NOMO-1 treated with DMSO at 0.1 percent for 48 hours (cell line): ENCODE results near the gene PTN.

Experiments
- DNase-seq: peaks from one replicate; lab custom pipeline; 2025; ENCODE audit not compliant: unreplicated experiment; lab: John Stamatoyannopoulos, UW

PTN gene, protein sequence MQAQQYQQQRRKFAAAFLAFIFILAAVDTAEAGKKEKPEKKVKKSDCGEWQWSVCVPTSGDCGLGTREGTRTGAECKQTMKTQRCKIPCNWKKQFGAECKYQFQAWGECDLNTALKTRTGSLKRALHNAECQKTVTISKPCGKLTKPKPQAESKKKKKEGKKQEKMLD

GRCh38 chr7:137343281-137343841 is at the start of gene PTN:
Gene PTN, minus strand, starts transcription at chr7:137343733. Its CDS starts 88,760 bp downstream, at chr7:137254973.
- DNase-seq, result no peak

DNA sequence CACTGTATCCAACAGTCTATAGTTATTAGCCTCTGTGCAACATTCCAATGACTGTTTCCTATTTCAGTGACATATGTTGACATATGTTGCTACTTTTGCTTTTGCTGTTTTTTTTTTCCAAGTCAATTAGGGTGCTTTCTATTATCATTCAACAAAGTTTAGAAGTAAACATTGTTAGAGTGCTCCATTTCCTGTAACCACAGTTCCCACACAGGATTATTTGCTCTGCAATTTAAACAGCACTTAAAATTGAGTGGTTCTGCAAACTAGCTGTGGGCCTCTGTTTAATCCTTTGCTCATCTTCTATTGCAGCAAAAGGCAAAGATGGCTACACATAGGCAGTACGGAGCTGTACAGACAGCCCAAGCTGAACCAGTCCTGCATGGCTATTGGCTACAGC is 46.5 kb upstream of the PTN start:
- DNase-seq, result no peak

DNA sequence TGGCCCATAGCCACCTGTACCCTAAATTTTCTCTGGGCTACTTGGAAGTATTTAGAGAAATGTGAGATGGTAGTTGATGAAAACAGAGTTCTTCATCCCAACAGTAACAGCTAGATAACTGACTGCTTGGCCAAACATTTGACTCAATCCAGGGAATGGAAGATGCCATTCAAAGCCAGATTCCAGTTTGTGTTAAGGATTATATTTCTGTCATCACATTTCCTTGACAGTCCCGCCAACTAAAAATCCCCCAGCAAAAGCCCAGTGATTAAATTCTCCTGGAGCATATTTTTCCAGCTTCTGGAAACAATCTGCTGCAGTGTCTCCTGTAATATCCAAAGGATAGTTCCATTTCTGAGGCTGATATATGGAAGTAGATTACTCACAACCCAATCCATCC is 45.4 kb upstream of the PTN start:
- no peak for DNase-seq

DNA sequence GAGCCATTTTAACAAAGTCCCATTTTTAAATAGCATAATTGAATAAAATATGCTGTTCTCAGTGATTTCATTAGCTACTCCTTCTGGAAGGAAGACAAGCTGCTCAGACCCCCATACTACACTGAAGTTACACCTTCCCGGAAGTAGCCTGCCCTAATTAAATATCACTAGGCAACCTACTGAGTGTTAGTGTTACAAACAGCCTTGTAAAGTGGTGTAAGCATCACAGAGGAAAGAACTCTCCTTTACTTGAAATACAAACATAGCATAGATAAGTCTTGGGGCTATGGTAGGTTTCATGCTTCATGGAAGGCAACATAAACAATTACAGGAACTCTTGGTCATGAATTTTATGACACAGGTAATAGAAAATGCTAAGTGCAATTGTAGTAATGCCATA is 43.4 kb upstream of the PTN start:
- no peak for DNase-seq

DNA sequence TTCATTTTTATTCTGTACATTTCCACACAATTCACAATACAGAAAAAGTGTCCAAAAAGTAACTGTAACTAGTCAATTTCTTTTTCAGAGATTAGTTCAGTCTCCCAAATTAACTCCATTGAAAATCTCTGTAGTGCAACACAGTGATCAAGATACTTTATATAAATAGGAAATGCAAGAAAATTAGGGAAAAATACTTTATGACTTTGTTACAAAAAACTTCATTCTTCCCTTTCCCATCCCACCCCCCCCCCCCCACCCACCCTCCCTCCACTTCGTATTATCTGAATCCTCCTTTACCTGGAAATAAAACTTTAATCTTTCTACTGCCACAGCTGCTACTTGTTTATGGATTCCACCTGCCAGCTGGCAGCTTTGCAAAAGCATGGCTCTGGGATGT is 37.5 kb upstream of the PTN start:
- no peak for DNase-seq

DNA sequence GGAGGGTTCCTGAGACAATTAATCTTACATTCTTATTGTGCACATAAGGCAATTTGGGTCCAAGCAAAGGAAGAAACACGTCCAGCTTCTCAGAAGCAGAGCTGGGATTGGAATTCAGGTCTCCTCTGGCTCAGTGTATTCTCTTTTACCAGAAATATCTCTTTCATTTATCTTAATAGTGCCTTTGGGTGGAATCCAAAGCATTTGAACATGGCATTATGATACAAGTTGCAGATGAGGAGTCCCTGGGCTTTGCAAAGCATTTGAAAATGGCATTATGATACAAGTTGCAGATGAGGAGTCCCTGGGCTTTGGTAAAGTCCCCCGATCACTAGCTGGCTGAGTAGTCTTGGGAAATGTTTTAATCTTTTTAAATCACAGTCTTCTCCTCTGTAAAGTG is 30.0 kb upstream of the PTN start:
- no peak for DNase-seq

DNA sequence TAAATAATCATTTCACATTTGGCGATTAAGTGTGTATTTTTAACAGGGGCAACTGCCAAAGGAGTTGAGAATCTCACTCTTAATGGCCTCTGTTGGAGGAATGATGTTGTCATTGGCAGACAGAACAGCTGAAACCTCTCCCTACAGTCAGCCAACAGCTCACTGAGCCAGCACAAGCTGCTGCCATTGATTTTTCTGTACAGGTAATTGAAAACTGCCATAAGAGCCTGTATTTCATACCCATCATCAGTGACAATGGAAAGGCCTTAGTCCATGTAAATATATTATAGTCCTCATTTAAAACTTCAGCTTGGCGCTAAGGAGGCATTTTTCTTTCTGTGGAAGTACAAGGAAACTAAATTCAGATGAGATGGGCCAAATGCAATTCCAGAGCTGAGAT is 28.1 kb upstream of the PTN start:
- DNase-seq, result no peak

DNA sequence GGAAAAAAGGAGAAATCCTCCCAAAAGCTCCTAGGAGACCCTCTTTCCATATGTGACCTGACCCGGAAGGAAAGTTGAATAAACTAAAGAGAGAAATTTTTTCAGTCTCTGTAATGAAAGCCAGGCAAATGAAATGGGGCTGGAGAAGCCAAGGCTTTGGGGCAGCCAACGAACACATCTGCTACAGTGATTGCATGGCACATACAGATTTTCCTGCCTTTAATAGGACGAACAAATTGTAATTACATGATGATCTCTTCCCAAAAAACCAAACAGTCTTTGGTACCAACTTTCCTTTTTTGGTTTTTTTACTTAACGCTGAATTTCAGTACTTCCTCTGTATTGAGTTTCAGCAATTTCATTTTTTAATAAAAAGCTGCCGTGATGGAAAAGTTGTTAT is 23.5 kb upstream of the PTN start:
- DNase-seq, result no peak

DNA sequence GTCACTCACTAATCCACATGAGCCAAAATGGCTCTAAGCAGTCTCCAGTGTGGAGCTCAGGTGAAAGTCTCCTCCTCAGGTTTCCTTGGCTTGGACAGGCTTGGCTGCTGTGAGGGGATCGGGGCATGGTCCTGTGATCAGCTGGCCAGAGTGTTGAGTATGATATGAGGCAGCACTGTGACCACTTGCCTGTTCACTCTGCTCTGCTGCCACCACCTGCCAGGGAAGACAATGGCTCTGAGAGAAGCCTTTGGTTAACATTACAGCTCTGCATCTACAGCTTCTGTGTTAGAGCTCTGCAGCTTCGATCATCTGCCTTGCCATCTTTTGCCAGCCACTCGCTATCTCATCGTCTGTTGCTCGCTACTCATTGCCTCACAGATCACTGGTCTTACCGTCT is 20.1 kb upstream of the PTN start:
- no peak for DNase-seq

DNA sequence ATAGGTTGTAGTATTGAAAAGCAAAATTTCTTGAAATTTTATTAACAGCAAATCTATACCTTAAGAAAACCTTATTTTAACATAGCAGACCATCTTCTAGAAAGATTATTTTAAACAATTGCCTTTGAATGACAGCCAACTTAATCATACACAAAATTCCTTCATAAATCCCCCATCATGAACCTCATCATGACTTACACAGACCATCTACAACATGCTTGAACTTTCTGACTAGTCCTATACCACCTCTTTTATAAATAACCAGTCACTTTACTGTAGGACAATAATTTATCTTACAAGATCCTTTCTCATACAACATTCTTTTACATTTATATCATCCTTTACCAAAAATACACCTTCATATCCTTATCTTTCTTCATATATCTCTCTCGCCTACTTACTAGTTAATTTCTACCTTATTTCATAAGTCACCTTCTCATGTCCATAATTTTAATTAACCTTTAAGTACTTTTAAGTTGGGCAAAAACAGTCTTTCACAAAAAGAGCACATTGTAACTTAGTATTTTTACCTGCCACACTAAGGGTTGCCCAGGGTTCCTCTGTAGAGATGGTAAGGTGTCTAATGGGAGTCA is 16.6 kb upstream of the PTN start:
- no peak for DNase-seq

DNA sequence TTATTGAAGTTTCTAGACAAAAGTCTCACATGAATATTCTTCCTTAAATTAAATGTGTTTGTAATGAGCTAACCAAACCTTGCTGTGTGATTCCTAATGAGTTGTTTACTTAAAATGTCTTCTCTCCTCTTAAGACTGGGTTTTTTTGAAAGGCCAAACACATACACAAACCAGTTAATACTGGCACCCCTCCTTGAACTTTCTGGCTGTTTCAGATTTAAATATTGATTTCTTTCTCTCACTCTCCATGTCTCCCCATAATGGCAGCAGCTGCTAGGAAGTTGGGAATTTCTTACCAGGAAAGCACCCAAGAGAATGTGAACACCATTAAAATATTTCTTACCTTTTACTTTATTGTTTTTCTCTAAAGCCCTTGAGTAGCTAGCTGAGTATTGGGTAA is 11.4 kb upstream of the PTN start:
- DNase-seq, result no peak

DNA sequence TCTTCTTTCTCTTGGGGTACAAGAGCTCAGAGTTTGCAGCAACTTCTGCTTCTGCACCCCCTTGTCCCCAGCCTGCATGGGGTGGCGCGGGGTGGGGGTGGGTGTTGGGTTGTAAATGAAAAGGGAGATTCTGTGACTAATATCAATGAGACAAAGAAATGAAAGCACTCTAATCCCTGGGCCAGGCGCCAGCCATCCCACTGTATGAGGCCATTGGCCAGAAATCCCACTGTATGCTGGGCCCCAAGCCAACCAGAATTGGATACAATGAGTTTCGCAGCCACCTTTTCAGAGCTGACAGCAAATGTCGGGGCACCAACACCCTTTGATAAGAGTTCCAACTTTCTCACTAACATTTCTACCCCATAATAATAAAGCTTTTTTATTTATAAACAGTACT is 10.9 kb upstream of the PTN start:
- DNase-seq, result no peak

DNA sequence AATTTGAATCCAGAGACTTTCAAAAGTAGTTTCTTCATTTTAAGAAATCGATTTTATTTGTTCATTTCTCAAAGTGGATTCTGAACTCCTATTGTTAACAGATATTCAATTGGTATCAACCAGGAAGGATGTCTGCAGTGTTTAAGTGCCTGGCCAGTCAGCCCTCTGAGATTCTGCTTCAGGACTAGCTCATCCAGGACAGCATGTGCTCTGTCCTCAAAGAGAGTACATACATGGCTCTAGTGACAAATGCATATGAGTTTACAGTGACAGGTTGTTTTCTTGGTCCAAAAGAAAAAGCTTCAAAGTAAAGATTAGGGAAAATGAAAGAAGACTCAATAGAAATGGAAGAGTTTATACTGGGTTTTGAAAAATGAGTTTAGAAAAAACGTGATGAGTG is 8.4 kb upstream of the PTN start:
- no peak for DNase-seq

DNA sequence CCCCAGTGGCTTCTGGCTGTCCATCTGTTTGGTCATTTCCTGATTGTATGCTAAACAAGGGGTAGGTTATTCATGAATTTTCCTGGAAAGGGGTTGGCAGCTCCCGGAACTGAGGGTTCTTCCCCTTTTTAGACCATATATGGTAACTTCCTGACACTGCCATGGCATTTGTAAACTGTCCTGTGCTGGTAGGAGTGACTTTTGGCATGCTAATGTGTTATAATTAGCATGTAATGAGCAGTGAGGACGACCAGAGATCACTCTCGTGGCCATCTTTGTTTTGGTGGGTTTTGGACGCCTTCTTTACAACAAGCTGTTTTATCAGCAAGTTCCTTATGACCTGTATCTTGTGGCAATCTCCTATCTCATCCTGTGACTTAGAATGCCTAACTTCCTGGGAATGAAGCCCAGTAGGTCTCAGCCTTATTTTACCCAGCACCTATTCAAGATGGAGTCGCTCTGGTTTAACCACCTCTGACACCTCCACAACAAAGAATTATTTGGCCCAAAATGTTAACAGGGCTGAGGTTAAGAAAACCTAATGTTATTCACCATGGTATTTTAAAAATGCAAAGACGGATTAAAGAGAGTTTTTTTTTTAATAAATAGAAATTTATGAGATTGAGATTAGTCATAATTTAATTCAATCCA is 2.4 kb upstream of the PTN start:
- DNase-seq, result no peak

DNA sequence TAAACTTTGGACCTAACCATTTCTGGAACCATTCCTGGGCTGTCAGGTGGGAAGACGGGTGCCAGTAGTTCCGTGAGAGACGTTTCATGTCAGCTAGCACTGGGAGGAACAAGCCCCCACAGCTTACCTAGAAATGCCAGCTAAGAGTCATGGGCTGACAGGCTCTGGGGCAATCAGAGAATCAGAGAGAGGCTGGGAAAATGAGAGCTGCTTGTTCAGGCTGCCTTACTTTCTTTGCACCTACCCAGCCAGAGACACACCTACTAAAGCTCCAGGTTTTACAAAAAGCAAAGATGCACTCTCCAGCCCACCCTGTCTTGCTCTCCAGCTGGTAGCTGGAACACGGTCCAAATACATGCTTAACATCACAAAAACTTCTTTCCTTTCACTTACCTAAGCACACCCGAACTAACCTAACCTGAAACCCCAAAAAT is 688 bp downstream of the PTN start:
- DNase-seq, result no peak

GRCh38 chr7:137342265-137342664 is 1.3 kb downstream of the PTN start:
- DNase-seq, result no peak

DNA sequence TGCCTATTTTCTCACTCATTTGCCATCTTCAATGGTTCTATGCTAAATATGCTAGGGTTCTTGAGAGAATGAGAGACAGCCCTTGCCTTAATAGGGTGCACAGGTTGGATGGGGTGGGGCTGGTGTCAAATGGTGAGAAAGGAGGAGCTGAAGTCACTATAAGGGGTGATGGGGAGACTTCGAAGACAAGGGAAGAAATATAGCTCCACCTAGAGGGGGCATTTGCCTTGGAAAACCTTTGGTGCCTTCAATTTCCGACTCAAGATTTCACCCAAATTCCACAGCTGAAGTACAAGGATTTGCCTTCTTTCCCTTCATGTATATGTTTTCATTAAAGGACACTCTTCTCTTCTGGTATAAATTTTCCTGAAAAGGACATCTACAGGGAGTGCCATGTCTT is 5.6 kb downstream of the PTN start:
- DNase-seq, result no peak

GRCh38 chr7:137335814-137336213 is 7.7 kb downstream of the PTN start:
- DNase-seq, result no peak

DNA sequence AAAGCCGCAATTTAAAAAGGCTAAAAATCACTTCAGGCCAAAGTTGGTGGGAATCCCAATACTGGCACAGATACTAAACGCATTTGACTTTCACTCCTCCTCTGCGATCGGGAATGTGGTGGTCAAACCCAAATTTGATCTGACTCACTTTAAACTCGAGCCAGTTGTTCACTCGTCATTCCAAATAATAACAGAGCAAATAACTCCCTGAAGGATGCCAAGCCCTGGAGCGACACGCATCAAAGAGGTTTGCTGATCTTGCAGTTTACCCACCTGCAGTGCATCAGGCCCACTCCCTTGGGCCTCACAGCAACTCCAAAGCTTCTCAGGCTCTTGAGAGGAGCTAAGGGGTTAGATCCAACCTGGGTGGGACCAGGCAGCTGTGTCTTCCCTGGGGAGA is 12.2 kb downstream of the PTN start:
- DNase-seq, result no peak

DNA sequence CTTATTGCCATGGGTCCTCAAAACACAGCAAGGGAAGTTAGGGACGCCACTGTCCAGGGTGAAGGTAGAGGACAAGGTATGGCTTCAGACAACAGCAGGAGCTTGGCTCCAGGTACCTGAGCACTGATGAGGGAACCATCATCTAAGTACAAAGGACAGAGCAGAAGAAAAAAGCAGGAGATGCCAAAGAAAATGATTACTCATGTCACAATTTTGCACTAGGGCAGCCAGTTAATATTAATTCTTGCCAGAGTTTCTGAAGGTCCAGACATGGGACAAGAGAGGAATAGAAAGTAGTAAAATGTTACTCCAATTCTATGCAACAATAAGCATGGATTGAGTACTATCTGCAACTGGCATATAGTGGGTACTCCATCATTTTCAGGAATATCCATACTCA is 14.1 kb downstream of the PTN start:
- DNase-seq, result no peak

- no peak for DNase-seq
Observed at GRCh38 chr7:137328373-137329120, 15.0 kb downstream of the PTN start.

DNA sequence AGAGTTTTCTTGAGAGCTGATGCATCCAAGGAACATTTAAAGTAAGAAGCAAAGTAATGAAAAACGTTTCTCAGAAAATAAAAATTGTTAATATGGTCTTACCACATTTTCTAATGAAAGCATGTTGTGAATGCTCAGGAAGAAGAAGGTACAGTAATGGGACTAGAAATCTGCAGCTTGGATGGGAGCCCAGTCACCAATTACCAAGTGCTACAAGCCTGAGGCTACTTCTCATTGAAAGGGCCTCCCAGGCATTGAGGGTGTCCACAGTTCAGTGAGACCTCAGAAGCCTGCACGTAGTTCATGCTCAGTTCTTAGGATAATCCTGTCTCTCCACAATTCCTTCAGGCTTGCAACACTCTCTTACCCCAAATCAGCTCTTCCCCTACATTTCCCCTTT is 17.6 kb downstream of the PTN start:
- no peak for DNase-seq
